ENCODE results near the gene FXYD1. TPM values are rescaled to one million over a fixed set of nuclear protein-coding genes. Genes with fewer than 3 reads are reported as not detected.

Gene FXYD1
- total and polyA plus RNA-seq, 3 donors from 2014 or later: 2.3 to 48.5 (median 11.1) TPM

DNA sequence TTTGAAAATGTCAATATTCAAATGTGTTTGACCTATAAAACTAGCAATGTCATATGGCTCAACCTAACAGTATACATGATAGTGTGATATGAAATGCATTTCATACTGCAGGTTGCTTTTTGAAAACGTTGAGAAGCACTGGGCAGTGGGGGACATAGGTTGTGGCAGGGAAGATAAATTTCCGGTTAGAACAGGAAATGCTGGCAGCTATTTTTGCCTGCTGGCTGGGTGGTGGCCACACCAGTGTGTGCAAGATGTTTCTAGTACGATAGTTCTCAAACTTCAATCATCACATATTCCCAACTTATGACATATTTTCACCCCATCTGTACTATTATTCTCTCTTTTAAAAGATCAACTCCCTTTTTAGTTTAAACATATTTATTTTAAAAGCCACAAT, 33.1 kb downstream of the FXYD1 start:
- intact Hi-C loops (cut with DNase I; ENCODE audit: low total_unique reads): no loop called here
- no peaks in the 10 kb centered on the region for H3K9me3 ChIP-seq
- no peaks in the 10 kb centered on the region for H3K4me1 ChIP-seq
- H3K27ac ChIP-seq: no peak overlapping the region
- H3K27me3 ChIP-seq: no peaks in the 10 kb centered on the region
- H3K4me3 ChIP-seq: no peak overlapping the region
- H3K36me3 ChIP-seq (ENCODE audit: low read depth, missing control alignments): no peaks in the 10 kb centered on the region
- DNase-seq: no peak
- WGBS, 2 donors: 46 to 60% methylated on average over 3 of the region's 3 CpGs
- TF ChIP-seq POLR2A (IDR thresholded peaks at IDR 0.05): no peak
- TF ChIP-seq, protein P1, sequence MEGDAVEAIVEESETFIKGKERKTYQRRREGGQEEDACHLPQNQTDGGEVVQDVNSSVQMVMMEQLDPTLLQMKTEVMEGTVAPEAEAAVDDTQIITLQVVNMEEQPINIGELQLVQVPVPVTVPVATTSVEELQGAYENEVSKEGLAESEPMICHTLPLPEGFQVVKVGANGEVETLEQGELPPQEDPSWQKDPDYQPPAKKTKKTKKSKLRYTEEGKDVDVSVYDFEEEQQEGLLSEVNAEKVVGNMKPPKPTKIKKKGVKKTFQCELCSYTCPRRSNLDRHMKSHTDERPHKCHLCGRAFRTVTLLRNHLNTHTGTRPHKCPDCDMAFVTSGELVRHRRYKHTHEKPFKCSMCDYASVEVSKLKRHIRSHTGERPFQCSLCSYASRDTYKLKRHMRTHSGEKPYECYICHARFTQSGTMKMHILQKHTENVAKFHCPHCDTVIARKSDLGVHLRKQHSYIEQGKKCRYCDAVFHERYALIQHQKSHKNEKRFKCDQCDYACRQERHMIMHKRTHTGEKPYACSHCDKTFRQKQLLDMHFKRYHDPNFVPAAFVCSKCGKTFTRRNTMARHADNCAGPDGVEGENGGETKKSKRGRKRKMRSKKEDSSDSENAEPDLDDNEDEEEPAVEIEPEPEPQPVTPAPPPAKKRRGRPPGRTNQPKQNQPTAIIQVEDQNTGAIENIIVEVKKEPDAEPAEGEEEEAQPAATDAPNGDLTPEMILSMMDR (IDR thresholded peaks at IDR 0.05): no peak

DNA sequence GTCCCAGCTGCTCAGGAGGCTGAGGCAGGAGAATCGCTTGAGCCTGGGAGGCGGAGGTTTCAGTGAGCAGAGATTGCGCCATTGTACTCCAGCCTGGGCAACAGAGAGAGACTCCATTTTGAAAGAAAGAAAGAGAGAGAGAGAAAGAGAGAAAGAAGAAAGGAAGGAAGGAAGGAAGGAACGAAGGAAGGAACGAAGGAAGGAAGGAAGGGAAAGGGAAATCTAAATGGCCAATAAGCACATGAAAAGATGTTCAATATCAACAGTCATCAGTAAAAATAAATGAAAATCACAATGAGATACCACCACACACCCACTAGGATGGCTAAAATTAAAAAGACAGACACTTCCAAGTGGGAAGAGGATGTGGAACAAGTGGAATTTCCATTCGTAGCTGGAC, 35.6 kb downstream of the FXYD1 start:
- intact Hi-C loops (cut with DNase I; ENCODE audit: low total_unique reads): no loop called here
- Histone ChIP-seq H3K9me3 (no peaks in the 10 kb centered on the region), H3K27ac (no peak overlapping the region), H3K36me3 (ENCODE audit: low read depth, missing control alignments) (no peaks in the 10 kb centered on the region), H3K4me3 (no peak overlapping the region), H3K4me1 (no peaks in the 10 kb centered on the region), H3K27me3 (no peaks in the 10 kb centered on the region)
- TF ChIP-seq POLR2A (IDR thresholded peaks at IDR 0.05): no peak
- TF ChIP-seq, protein P1 (IDR thresholded peaks at IDR 0.05): no peak
- DNase-seq: no peak
- 93 to 96% methylated on average over 6 of the region's 6 CpGs for WGBS, 2 donors

DNA sequence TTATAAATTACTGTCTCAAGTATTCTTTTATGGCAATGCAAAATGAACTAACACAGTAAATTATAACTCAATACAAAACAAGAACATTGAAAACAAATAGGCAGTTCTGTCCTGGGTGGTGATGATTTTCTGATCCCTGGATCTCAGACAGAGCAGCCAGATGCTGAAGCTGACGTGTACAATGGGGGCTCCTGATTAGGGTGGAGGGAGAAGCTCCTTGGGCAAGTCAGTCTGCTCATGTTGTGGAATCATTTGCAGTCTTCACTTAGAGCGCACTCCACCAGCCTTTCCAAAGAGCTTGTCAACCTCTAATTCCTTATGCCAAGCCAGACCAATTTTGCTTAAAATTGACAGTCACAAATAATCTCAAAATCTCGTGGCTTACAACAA, 37.6 kb downstream of the FXYD1 start:
- no peaks in the 10 kb centered on the region for H3K27me3 ChIP-seq
- no peaks in the 10 kb centered on the region for H3K9me3 ChIP-seq
- intact Hi-C loops (cut with DNase I; ENCODE audit: low total_unique reads): no loop called here
- DNase-seq: no peak
- H3K36me3 ChIP-seq (ENCODE audit: low read depth, missing control alignments): no peaks in the 10 kb centered on the region
- H3K4me3 ChIP-seq: no peak overlapping the region
- WGBS, 2 donors: 85 to 88% methylated on average over 3 of the region's 3 CpGs
- no peak overlapping the region for H3K27ac ChIP-seq
- H3K4me1 ChIP-seq: no peaks in the 10 kb centered on the region
- no peak for TF ChIP-seq POLR2A (IDR thresholded peaks at IDR 0.05)
- TF ChIP-seq, protein P1 (IDR thresholded peaks at IDR 0.05): no peak

DNA sequence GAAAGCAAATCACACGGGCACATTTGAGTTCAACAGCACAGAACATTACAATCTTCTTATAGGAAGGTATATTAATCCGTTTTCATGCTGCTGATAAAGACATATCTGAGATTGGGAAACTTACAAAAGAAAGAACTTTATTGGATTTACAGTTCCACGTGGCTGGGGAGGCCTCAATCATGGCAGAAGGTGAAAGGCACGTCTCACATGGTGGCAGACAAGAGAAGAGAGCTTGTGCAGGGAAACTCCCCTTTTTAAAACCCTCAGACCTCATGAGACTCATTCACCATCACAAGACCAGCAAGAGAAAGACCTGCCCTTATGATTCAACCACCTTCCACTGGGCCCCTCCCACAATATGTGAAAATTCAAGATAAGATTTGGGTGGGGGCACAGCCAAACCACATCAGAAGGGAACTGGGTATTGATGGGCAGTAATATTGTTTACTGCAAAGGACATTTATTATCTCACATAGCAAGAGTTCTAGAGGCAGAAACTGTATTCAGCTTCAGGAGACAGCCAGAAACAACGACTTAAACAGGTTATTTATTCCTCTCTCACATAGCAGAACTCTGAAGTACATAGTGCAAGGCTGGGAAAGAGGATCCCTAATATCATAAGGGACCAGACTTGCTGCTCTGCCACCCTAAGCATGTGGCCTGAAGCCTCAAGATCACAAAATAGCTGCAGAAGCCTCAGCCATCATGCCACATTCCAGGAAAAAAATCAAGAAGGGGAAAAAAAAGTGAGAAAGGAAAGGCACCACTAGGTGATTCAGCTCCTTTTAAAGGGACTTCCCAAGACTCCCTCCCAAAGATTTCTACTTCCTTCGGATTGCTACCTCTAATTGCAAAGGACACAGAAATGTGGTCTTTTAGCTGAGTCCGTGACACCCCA, 39.0 kb downstream of the FXYD1 start:
- H3K36me3 ChIP-seq (ENCODE audit: low read depth, missing control alignments): no peaks in the 10 kb centered on the region
- H3K4me1 ChIP-seq: no peaks in the 10 kb centered on the region
- TF ChIP-seq, protein P1 (IDR thresholded peaks at IDR 0.05): no peak
- no peak for TF ChIP-seq POLR2A (IDR thresholded peaks at IDR 0.05)
- H3K27ac ChIP-seq: no peak overlapping the region
- DNase-seq: no peak
- H3K27me3 ChIP-seq: no peaks in the 10 kb centered on the region
- H3K4me3 ChIP-seq: no peak overlapping the region
- H3K9me3 ChIP-seq: no peaks in the 10 kb centered on the region
- WGBS, 2 donors: 80 to 84% methylated on average over 7 of the region's 7 CpGs
- intact Hi-C loops (cut with DNase I; ENCODE audit: low total_unique reads): no loop called here

DNA sequence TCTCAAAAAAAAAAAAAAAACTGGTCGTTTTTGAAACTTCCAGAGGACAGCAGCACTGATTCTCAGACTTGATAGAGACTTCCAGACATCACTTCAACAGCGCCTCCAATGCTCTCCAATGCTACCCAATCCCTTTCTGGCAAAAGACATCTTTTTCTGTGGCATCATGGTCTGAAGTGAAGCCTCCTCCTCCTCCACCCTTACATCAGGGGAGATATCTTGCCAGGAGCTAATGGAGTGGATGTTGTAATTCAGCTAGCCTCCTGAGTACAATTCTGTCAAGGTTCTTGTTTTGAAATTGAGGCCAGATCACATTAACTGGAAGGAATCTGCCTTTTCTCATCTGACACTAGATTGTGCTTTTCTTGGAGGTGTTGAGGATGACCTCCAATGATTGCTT, 40.1 kb downstream of the FXYD1 start:
- intact Hi-C loops (cut with DNase I; ENCODE audit: low total_unique reads): no loop called here
- Histone ChIP-seq H3K36me3 (ENCODE audit: low read depth, missing control alignments) (no peaks in the 10 kb centered on the region), H3K27me3 (no peaks in the 10 kb centered on the region), H3K4me3 (no peak overlapping the region), H3K9me3 (no peaks in the 10 kb centered on the region), H3K27ac (no peak overlapping the region), H3K4me1 (no peaks in the 10 kb centered on the region)
- no peak for DNase-seq
- TF ChIP-seq, protein P1 (IDR thresholded peaks at IDR 0.05): no peak
- TF ChIP-seq POLR2A (IDR thresholded peaks at IDR 0.05): no peak
- 75 to 78% methylated on average over 2 of the region's 2 CpGs for WGBS, 2 donors

Measured in testis (tissue), 3 donors.